ENCODE data around the gene SNX14. TPM values are rescaled to one million over a fixed set of nuclear protein-coding genes. Genes with fewer than 3 reads are reported as not detected.

Gene SNX14
- total RNA-seq, 1 experiment from 2014 or later: 30.4 TPM

DNA sequence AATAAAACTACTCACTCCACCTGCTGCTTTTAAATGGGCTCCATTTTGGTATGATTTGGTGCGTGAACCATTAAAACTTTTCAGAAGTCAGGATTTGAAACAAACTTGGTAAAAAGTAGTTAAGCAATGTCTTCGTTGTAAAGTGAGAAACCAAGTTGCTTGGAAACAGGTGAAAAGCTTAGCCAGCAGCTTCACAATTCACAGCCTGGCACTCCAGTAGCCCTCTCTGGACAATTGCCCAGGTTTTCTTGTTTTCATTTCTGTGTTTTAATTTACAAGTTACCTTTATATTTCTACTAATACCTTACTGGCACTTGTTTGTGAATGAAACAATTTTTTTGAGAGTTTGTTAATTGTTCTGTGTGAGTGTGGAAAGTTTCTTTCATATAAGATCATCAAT lies 131.0 kb downstream of the SNX14 start:
- no peak overlapping the region for H3K4me3 ChIP-seq (ENCODE audit: low read depth, low read length, poor library complexity, severe bottlenecking)
- ChIA-PET POLR2A (ENCODE audit: low non-redundant PET) (no interaction called here), CTCF (no interaction called here)
- intact Hi-C loops (cut with micrococcal nuclease; ENCODE audit: unreplicated experiment): loop anchor here (10.0 kb wide), 1 partner anchor 212 kb away; no protein-coding TSS in a partner anchor
- no peaks in the 10 kb centered on the region for H3K9me3 ChIP-seq (ENCODE audit: low read depth, low read length, poor library complexity, severe bottlenecking)
- TF ChIP-seq, protein P1, sequence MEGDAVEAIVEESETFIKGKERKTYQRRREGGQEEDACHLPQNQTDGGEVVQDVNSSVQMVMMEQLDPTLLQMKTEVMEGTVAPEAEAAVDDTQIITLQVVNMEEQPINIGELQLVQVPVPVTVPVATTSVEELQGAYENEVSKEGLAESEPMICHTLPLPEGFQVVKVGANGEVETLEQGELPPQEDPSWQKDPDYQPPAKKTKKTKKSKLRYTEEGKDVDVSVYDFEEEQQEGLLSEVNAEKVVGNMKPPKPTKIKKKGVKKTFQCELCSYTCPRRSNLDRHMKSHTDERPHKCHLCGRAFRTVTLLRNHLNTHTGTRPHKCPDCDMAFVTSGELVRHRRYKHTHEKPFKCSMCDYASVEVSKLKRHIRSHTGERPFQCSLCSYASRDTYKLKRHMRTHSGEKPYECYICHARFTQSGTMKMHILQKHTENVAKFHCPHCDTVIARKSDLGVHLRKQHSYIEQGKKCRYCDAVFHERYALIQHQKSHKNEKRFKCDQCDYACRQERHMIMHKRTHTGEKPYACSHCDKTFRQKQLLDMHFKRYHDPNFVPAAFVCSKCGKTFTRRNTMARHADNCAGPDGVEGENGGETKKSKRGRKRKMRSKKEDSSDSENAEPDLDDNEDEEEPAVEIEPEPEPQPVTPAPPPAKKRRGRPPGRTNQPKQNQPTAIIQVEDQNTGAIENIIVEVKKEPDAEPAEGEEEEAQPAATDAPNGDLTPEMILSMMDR (conservative IDR thresholded peaks at IDR 0.05; ENCODE audit: low read depth, low read length): no peak
- no peak for TF ChIP-seq EZH2 (IDR thresholded peaks at IDR 0.05; ENCODE audit: borderline replicate concordance, low read depth, low read length, poor library complexity, severe bottlenecking)
- no peaks in the 10 kb centered on the region for H3K36me3 ChIP-seq (ENCODE audit: insufficient read depth, low read length, poor library complexity, severe bottlenecking)
- peaks cover 68% of the 10 kb centered on the region for H3K4me1 ChIP-seq (ENCODE audit: insufficient read depth, low read length, poor library complexity, severe bottlenecking)
- H3K27ac ChIP-seq (ENCODE audit: low read depth, low read length, poor library complexity, severe bottlenecking): no peak overlapping the region
- no peaks in the 10 kb centered on the region for H3K27me3 ChIP-seq (replicated peaks; ENCODE audit: insufficient read depth, low read depth, low read length, poor library complexity)
- no TSS peak for BruUV-seq (replicated peaks)
- DNase-seq (ENCODE audit: low spot score): no peak

DNA sequence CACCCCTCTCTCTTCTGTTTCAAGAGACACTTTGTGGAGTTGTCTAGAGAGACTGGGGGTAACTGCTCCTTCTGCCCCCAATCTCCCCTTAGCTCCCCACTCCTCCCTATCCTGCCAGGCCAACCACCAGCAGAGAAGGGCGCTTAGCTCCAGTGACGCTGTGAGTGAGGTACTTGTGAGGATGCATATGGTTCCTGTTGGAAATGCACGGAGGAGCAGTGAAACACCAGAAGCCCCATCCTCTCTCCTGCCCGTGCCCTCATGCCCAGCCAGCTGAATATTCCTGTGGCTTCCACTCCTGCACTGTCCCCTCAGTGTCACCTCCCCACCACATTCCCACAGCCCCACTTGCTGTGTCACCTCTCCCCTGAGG lies 131.9 kb downstream of the SNX14 start:
- ChIA-PET POLR2A (ENCODE audit: low non-redundant PET) (interaction anchor here (0.8 kb wide), 1 partner anchor 12 kb away, joined by 5 read pairs; the partner anchor contains the start of gene NT5E), CTCF (no interaction called here)
- Histone ChIP-seq H3K27me3 (replicated peaks; ENCODE audit: insufficient read depth, low read depth, low read length, poor library complexity) (no peaks in the 10 kb centered on the region), H3K27ac (ENCODE audit: low read depth, low read length, poor library complexity, severe bottlenecking) (no peak overlapping the region), H3K36me3 (ENCODE audit: insufficient read depth, low read length, poor library complexity, severe bottlenecking) (no peaks in the 10 kb centered on the region), H3K4me1 (ENCODE audit: insufficient read depth, low read length, poor library complexity, severe bottlenecking) (peaks cover 70% of the 10 kb centered on the region), H3K9me3 (ENCODE audit: low read depth, low read length, poor library complexity, severe bottlenecking) (no peaks in the 10 kb centered on the region), H3K4me3 (ENCODE audit: low read depth, low read length, poor library complexity, severe bottlenecking) (no peak overlapping the region)
- TF ChIP-seq EZH2 (IDR thresholded peaks at IDR 0.05; ENCODE audit: borderline replicate concordance, low read depth, low read length, poor library complexity, severe bottlenecking): no peak
- TF ChIP-seq, protein P1 (conservative IDR thresholded peaks at IDR 0.05; ENCODE audit: low read depth, low read length): no peak
- DNase-seq (ENCODE audit: low spot score): no peak
- intact Hi-C loops (cut with micrococcal nuclease; ENCODE audit: unreplicated experiment): loop anchor here (10.0 kb wide), 1 partner anchor 213 kb away; no protein-coding TSS in a partner anchor
- BruUV-seq (replicated peaks): no TSS peak

DNA sequence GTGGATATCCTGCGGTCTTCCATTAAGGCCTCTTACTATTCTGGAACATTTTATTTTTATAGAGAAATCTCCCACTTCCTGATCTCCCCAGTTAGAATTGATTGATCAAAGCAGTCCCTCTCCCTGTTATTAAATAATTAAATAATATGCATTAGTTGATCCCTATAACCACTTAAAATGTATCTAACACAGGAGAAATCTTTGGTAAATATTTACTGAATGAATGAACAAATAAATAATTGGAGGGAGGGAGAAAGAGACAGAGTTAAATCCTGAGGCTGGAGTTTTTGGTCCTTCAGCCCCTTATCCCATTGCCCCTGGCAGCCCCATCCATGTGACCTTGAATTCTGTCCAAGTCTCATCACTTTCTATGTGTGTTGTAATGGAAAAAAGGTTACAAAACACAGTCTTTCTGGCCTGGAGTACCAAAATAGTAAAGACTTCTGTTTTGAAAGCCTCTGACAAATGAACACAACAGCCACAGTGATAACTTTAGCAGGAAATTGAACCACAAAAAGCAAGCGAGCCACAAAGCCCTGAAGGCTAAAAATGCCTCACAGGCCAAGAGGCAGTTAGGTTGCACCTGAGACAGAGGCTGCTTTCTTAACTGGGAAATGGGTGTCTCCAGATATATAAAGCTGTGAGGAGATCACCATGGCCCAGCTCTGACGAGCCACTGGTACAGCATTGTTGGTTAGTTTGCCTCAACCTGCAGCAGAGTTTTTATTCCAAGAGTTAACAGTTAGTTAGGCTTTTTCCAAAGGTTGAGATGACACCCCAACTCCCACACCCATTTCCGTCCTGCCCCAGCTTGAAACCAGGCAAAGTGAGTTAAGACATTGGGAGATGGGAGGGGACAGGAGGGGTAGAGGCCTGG lies 132.5 kb downstream of the SNX14 start:
- no TSS peak for BruUV-seq (replicated peaks)
- no peaks in the 10 kb centered on the region for H3K27me3 ChIP-seq (replicated peaks; ENCODE audit: insufficient read depth, low read depth, low read length, poor library complexity)
- intact Hi-C loops (cut with micrococcal nuclease; ENCODE audit: unreplicated experiment): loop anchor here (10.0 kb wide), 1 partner anchor 214 kb away; no protein-coding TSS in a partner anchor
- peaks cover 70% of the 10 kb centered on the region for H3K4me1 ChIP-seq (ENCODE audit: insufficient read depth, low read length, poor library complexity, severe bottlenecking)
- ChIA-PET POLR2A (ENCODE audit: low non-redundant PET) (interaction anchor here (0.8 kb wide), 1 partner anchor 11 kb away, joined by 5 read pairs; the partner anchor contains the start of gene NT5E), CTCF (no interaction called here)
- DNase-seq (ENCODE audit: low spot score): no peak
- TF ChIP-seq, protein P1 (conservative IDR thresholded peaks at IDR 0.05; ENCODE audit: low read depth, low read length): no peak
- no peak for TF ChIP-seq EZH2 (IDR thresholded peaks at IDR 0.05; ENCODE audit: borderline replicate concordance, low read depth, low read length, poor library complexity, severe bottlenecking)
- H3K27ac ChIP-seq (ENCODE audit: low read depth, low read length, poor library complexity, severe bottlenecking): no peak overlapping the region
- H3K4me3 ChIP-seq (ENCODE audit: low read depth, low read length, poor library complexity, severe bottlenecking): no peak overlapping the region
- no peaks in the 10 kb centered on the region for H3K36me3 ChIP-seq (ENCODE audit: insufficient read depth, low read length, poor library complexity, severe bottlenecking)
- H3K9me3 ChIP-seq (ENCODE audit: low read depth, low read length, poor library complexity, severe bottlenecking): no peaks in the 10 kb centered on the region
